HEK293 (cell line): ENCODE results near the gene TEX14.

ENCODE experiments used
- GFI1B ChIP-seq: fragments of 450-650 bp; formaldehyde crosslinking; IDR thresholded peaks from 2 replicates; pipeline ENCODE4 v1.5.1; 2016; ENCODE audit warnings: missing biosample characterization, missing genetic modification characterization
- GLIS1 ChIP-seq: fragments of 450-650 bp; formaldehyde crosslinking; IDR thresholded peaks from 2 replicates; pipeline ENCODE4 v1.5.1; 2016; ENCODE audit warnings: missing biosample characterization, missing genetic modification characterization
- HOXC10 ChIP-seq: sonication (generic); formaldehyde crosslinking; IDR thresholded peaks from 2 replicates; pipeline ENCODE4 v1.8.1; 2023; ENCODE audit warnings: mild to moderate bottlenecking, missing genetic modification reagents
- KLF10 ChIP-seq: fragments of 450-650 bp; IDR thresholded peaks from 2 replicates; pipeline ENCODE4 v1.5.1; 2018; ENCODE audit warnings: missing biosample characterization, mild to moderate bottlenecking, missing genetic modification characterization
- KLF7 ChIP-seq: fragments of 450-650 bp; formaldehyde crosslinking; IDR thresholded peaks from 2 replicates; pipeline ENCODE4 v1.5.1; 2016; ENCODE audit warnings: missing biosample characterization, missing genetic modification characterization, borderline replicate concordance
- KLF8 ChIP-seq: fragments of 450-650 bp; formaldehyde crosslinking; IDR thresholded peaks from 2 replicates; pipeline ENCODE4 v1.5.1; 2016; ENCODE audit warnings: missing biosample characterization, missing genetic modification characterization
- PATZ1 ChIP-seq: fragments of 450-650 bp; formaldehyde crosslinking; IDR thresholded peaks from 2 replicates; pipeline ENCODE4 v1.5.1; 2016; ENCODE audit warnings: missing biosample characterization, missing genetic modification characterization
- SP2 ChIP-seq: fragments of 450-650 bp; formaldehyde crosslinking; IDR thresholded peaks from 2 replicates; pipeline ENCODE4 v1.5.1; 2016; ENCODE audit warnings: missing biosample characterization, missing genetic modification characterization
- SP7 ChIP-seq: fragments of 450-650 bp; formaldehyde crosslinking; IDR thresholded peaks from 2 replicates; pipeline ENCODE4 v1.5.1; 2016; ENCODE audit warnings: missing biosample characterization, missing genetic modification characterization
- ZBTB7A ChIP-seq: fragments of 450-650 bp; formaldehyde crosslinking; IDR thresholded peaks from 2 replicates; pipeline ENCODE4 v1.5.1; 2016; ENCODE audit warnings: low read depth, missing biosample characterization, missing genetic modification characterization
- ZFP3 ChIP-seq: fragments of 450-650 bp; formaldehyde crosslinking; IDR thresholded peaks from 2 replicates; pipeline ENCODE4 v1.5.1; 2016; ENCODE audit warnings: low read depth, missing biosample characterization, missing genetic modification characterization
- ZFP37 ChIP-seq: fragments of 450-650 bp; formaldehyde crosslinking; IDR thresholded peaks from 2 replicates; pipeline ENCODE4 v1.5.1; 2016; ENCODE audit warnings: missing biosample characterization, missing genetic modification characterization
- ZNF10 ChIP-seq: fragments of 450-650 bp; formaldehyde crosslinking; IDR thresholded peaks from 2 replicates; pipeline ENCODE4 v1.5.1; 2017; ENCODE audit warnings: missing biosample characterization, missing genetic modification characterization
- ZNF155 ChIP-seq: fragments of 450-650 bp; formaldehyde crosslinking; IDR thresholded peaks from 2 replicates; pipeline ENCODE4 v1.5.1; 2016; ENCODE audit warnings: missing biosample characterization, missing genetic modification characterization
- ZNF221 ChIP-seq: fragments of 450-650 bp; formaldehyde crosslinking; IDR thresholded peaks from 2 replicates; pipeline ENCODE4 v1.5.1; 2017; ENCODE audit warnings: missing biosample characterization, missing genetic modification characterization, borderline replicate concordance
- ZNF274 ChIP-seq, 2 experiments: fragments of 200-500 bp in 1 of 2; fragments of 450-650 bp in 1 of 2; sonication (Bioruptor generic) in 1 of 2; formaldehyde crosslinking in 1 of 2; IDR thresholded peaks; 2 replicates each; pipeline versions ENCODE4 v1.5.1 to v1.6.1; 2014 to 2016; ENCODE audit warnings: borderline replicate concordance in 1 of 2, inconsistent platforms in 1 of 2, low read length in 1 of 2, missing biosample characterization in 1 of 2, missing genetic modification characterization in 1 of 2
- ZNF354C ChIP-seq: fragments of 450-650 bp; formaldehyde crosslinking; IDR thresholded peaks from 2 replicates; pipeline ENCODE4 v1.5.1; 2016; ENCODE audit warnings: missing biosample characterization, missing genetic modification characterization, low read depth, borderline replicate concordance
- ZNF426 ChIP-seq: fragments of 450-650 bp; formaldehyde crosslinking; IDR thresholded peaks from 2 replicates; pipeline ENCODE4 v1.5.1; 2017; ENCODE audit warnings: missing biosample characterization, missing genetic modification characterization, mild to moderate bottlenecking, inconsistent platforms, moderate library complexity
- ZNF449 ChIP-seq: fragments of 450-650 bp; formaldehyde crosslinking; IDR thresholded peaks from 2 replicates; pipeline ENCODE4 v1.5.1; 2017; ENCODE audit warnings: missing biosample characterization, mild to moderate bottlenecking, missing genetic modification characterization, moderate library complexity
- ZNF501 ChIP-seq: fragments of 450-650 bp; formaldehyde crosslinking; IDR thresholded peaks from 2 replicates; pipeline ENCODE4 v1.5.1; 2016; ENCODE audit warnings: missing biosample characterization, missing genetic modification characterization
- ZNF555 ChIP-seq: fragments of 450-650 bp; formaldehyde crosslinking; conservative IDR thresholded peaks from 2 replicates; pipeline ENCODE4 v1.5.1; 2017; ENCODE audit warnings: missing biosample characterization, mild to moderate bottlenecking, missing genetic modification characterization, inconsistent platforms
- ZNF610 ChIP-seq: fragments of 450-650 bp; formaldehyde crosslinking; IDR thresholded peaks from 2 replicates; pipeline ENCODE4 v1.5.1; 2016; ENCODE audit warnings: missing biosample characterization, missing genetic modification characterization, borderline replicate concordance
- ZNF624 ChIP-seq: fragments of 450-650 bp; formaldehyde crosslinking; IDR thresholded peaks from 2 replicates; pipeline ENCODE4 v1.5.1; 2017; ENCODE audit warnings: missing biosample characterization, missing genetic modification characterization
- ZNF645 ChIP-seq: fragments of 450-650 bp; formaldehyde crosslinking; IDR thresholded peaks from 2 replicates; pipeline ENCODE4; 2016; ENCODE audit warnings: missing biosample characterization, missing genetic modification characterization
- ZNF704 ChIP-seq: fragments of 450-650 bp; formaldehyde crosslinking; IDR thresholded peaks from 2 replicates; pipeline ENCODE4 v1.5.1; 2016; ENCODE audit warnings: missing biosample characterization, missing genetic modification characterization
- ZNF791 ChIP-seq: fragments of 450-650 bp; formaldehyde crosslinking; IDR thresholded peaks from 2 replicates; pipeline ENCODE4 v1.5.1; 2016; ENCODE audit warnings: missing biosample characterization, missing genetic modification characterization
- ZNF843 ChIP-seq: fragments of 450-650 bp; formaldehyde crosslinking; IDR thresholded peaks from 2 replicates; pipeline ENCODE4 v1.5.1; 2016; ENCODE audit warnings: missing biosample characterization, missing genetic modification characterization
- ZSCAN4 ChIP-seq: fragments of 450-650 bp; formaldehyde crosslinking; IDR thresholded peaks from 2 replicates; pipeline ENCODE4 v1.5.1; 2017; ENCODE audit warnings: missing biosample characterization, missing genetic modification characterization
- ZSCAN5A ChIP-seq: fragments of 450-650 bp; formaldehyde crosslinking; IDR thresholded peaks from 2 replicates; pipeline ENCODE4 v1.5.1; 2016; ENCODE audit warnings: missing biosample characterization, missing genetic modification characterization
- ZXDB ChIP-seq: fragments of 450-650 bp; formaldehyde crosslinking; IDR thresholded peaks from 2 replicates; pipeline ENCODE4 v1.5.1; 2016; ENCODE audit warnings: missing biosample characterization, missing genetic modification characterization

TEX14 gene

GRCh38 chr17:58692239-58693055, 602 bp upstream of the TEX14 start, which contains the start of gene RAD51C (continued):
- TF ChIP-seq ZNF10 (peak; percentile 57; the same call in 1 of the 2 replicates), ZBTB7A (tag by site-specific recombination) (no peak), ZNF354C (tag by site-specific recombination) (no peak), ZSCAN5A (tag by site-specific recombination) (peak; percentile 23; the same call in 1 of the 2 replicates), KLF8 (peak; percentile 81), ZNF624 (no peak), ZNF610 (tag by site-specific recombination) (peak; percentile 75; the same call in 1 of the 2 replicates), ZNF274 (IDR thresholded peaks at IDR 0.05; ENCODE audit: low read length) (no peak), ZNF274 (tag by site-specific recombination; IDR thresholded peaks at IDR 0.05; ENCODE audit: borderline replicate concordance) (no peak), ZNF426 (tag by site-specific recombination) (no peak), SP7 (tag by site-specific recombination) (peak; percentile 86), HOXC10 (CRISPR knock-in tag) (no peak), ZNF555 (tag by site-specific recombination) (no peak), ZNF645 (no peak), PATZ1 (tag by site-specific recombination) (no peak), ZFP37 (tag by site-specific recombination) (peak; percentile 84; the same call in 1 of the 2 replicates), GLIS1 (peak; percentile 61), ZXDB (tag by site-specific recombination) (peak; percentile 91), ZNF704 (no peak), ZNF501 (tag by site-specific recombination) (peak; percentile 88), ZFP3 (no peak), SP2 (tag by site-specific recombination) (peak; percentile 60), ZNF843 (tag by site-specific recombination) (peak; percentile 60), ZNF791 (no peak), ZSCAN4 (tag by site-specific recombination) (0 out of 2 replicates have a peak, but pooled peaks have one; percentile 18), ZNF449 (tag by site-specific recombination) (no peak), KLF7 (no peak), ZNF155 (tag by site-specific recombination) (no peak), GFI1B (no peak), ZNF221 (tag by site-specific recombination) (no peak), KLF10 (tag by site-specific recombination) (0 out of 2 replicates have a peak, but pooled peaks have one; percentile 33)
